CD8-positive, alpha-beta memory T cell (primary cell): ENCODE measurements around the gene CIPC. TPM values are rescaled to one million over a fixed set of nuclear protein-coding genes. Genes with fewer than 3 reads are reported as not detected.
A peak's percentile ranks its signal among the peaks of the same experiment; 100 is the strongest.

Experiments used
- CTCF ChIA-PET: fragments of 350-600 bp; sonication (Branson Sonifier 250); formaldehyde crosslinking; loops from one replicate; lab custom pipeline; 2021; ENCODE audit warnings: antibody characterized with exemption; lab: Charles Lee
- POLR2A ChIA-PET: fragments of 350-600 bp; sonication (Branson Sonifier 250); formaldehyde crosslinking; loops from one replicate; lab custom pipeline; 2021; ENCODE audit warnings: antibody characterized with exemption; lab: Charles Lee
- DNase-seq, 5 donors: peaks; one replicate each; pipeline versions ENCODE4 v3.0.0 to v3.0.0-alpha.2; 2020 to 2022; ENCODE audit warnings: mixed read lengths in 1 of 5
- H3K27ac ChIP-seq: one replicate; pipeline ENCODE4 v1.7.0; 2013; ENCODE audit warnings: low read depth, mild to moderate bottlenecking, low read length, moderate library complexity
- H3K27me3 ChIP-seq: 2 replicates; pipeline ENCODE4 v1.7.0; 2013; ENCODE audit warnings: low read length, mild to moderate bottlenecking; ENCODE audit not compliant: insufficient read depth, poor library complexity, severe bottlenecking
- H3K36me3 ChIP-seq: 2 replicates; pipeline ENCODE4 v1.7.0; 2013; ENCODE audit warnings: mild to moderate bottlenecking, low read length, moderate library complexity; ENCODE audit not compliant: insufficient read depth
- H3K4me1 ChIP-seq: 2 replicates; pipeline ENCODE4 v1.7.0; 2013; ENCODE audit warnings: mild to moderate bottlenecking, low read length, moderate library complexity; ENCODE audit not compliant: insufficient read depth
- H3K4me3 ChIP-seq: 2 replicates; pipeline ENCODE4 v1.7.0; 2013; ENCODE audit warnings: mild to moderate bottlenecking, low read length
- H3K9me3 ChIP-seq: 2 replicates; pipeline ENCODE4 v1.7.0; 2013; ENCODE audit warnings: mild to moderate bottlenecking, low read length
- H3K27ac Mint-ChIP-seq, 8 donors: one replicate each; pipeline ENCODE4 v1.8.0; 2020 to 2021; ENCODE audit warnings: mixed read lengths in 8 of 8, mild to moderate bottlenecking in 6 of 8, inconsistent platforms in 3 of 8, moderate library complexity in 3 of 8
- H3K27me3 Mint-ChIP-seq, 2 donors: one replicate each; pipeline ENCODE4 v1.8.0; 2020 to 2021; ENCODE audit warnings: mixed read lengths in 2 of 2, mild to moderate bottlenecking in 1 of 2, moderate library complexity in 1 of 2
- H3K36me3 Mint-ChIP-seq, 3 donors: one replicate each; pipeline ENCODE4 v1.8.0; 2020 to 2021; ENCODE audit warnings: mixed read lengths in 3 of 3, inconsistent platforms in 1 of 3, mild to moderate bottlenecking in 1 of 3
- H3K4me1 Mint-ChIP-seq, 3 donors: one replicate each; pipeline ENCODE4 v1.8.0; 2020 to 2021; ENCODE audit warnings: mixed read lengths in 3 of 3, inconsistent platforms in 1 of 3, mild to moderate bottlenecking in 1 of 3
- H3K4me3 Mint-ChIP-seq, 7 donors: one replicate each; pipeline ENCODE4 v1.8.0; 2020 to 2021; ENCODE audit warnings: mixed read lengths in 7 of 7, mild to moderate bottlenecking in 6 of 7, moderate library complexity in 4 of 7, inconsistent platforms in 2 of 7
- H3K9me3 Mint-ChIP-seq, 5 donors: one replicate each; pipeline ENCODE4 v1.8.0; 2020 to 2022; ENCODE audit warnings: mixed read lengths in 5 of 5, mild to moderate bottlenecking in 3 of 5, moderate library complexity in 2 of 5, inconsistent platforms in 1 of 5
- polyA plus RNA-seq: library from polyadenylated mRNA; unstranded; fragments of 300-500 nt; fragmentation: Illumina TruSeq; gene quantifications from one replicate; pipeline ENCODE4 v1.2.3, GENCODE V29; 2021
- total RNA-seq, 2 experiments: library from RNA; stranded (reverse); gene quantifications; one replicate each; pipeline ENCODE4 v1.2.3, GENCODE V29; 2021

CIPC gene
- total and polyA plus RNA-seq, 3 experiments from 2014 or later = 6.2 to 12.7 (median 10.5) TPM

GRCh38 chr14:77065851-77066577 is 32.0 kb upstream of the CIPC start:
- CTCF ChIA-PET = interaction anchor here (1.4 to 15.4 kb wide), 3 partner anchors 13 to 193 kb away, joined by 3 to 280 read pairs (median 10); no protein-coding TSS in a partner anchor
- H3K4me3 Mint-ChIP-seq = no peak overlapping the region
- no peaks in the 10 kb centered on the region for H3K36me3 Mint-ChIP-seq
- no peaks in the 10 kb centered on the region for H3K4me1 Mint-ChIP-seq
- no peaks in the 10 kb centered on the region for H3K36me3 ChIP-seq
- peaks cover 16% of the 10 kb centered on the region for H3K27me3 ChIP-seq
- H3K9me3 ChIP-seq = no peaks in the 10 kb centered on the region
- H3K9me3 Mint-ChIP-seq = no peaks in the 10 kb centered on the region
- POLR2A ChIA-PET = interaction anchor here (1.0 kb wide), 1 partner anchor 136 kb away, joined by 3 read pairs; no protein-coding TSS in a partner anchor
- no peak overlapping the region for H3K27ac ChIP-seq
- no peak overlapping the region for H3K27ac Mint-ChIP-seq
- no peak overlapping the region for H3K4me3 ChIP-seq
- H3K27me3 Mint-ChIP-seq = peaks cover 11 to 29% of the 10 kb centered on the region in 2 donors
- DNase-seq = no peak
- H3K4me1 ChIP-seq = no peaks in the 10 kb centered on the region

GRCh38 chr14:77066578-77067172 is 31.4 kb upstream of the CIPC start:
- no peaks in the 10 kb centered on the region for H3K4me1 ChIP-seq
- Mint-ChIP-seq H3K27ac (no peak overlapping the region), H3K27me3 (peaks cover 11 to 29% of the 10 kb centered on the region in 2 donors), H3K4me3 (no peak overlapping the region), H3K9me3 (no peaks in the 10 kb centered on the region), H3K36me3 (no peaks in the 10 kb centered on the region), H3K4me1 (no peaks in the 10 kb centered on the region)
- peaks cover 16% of the 10 kb centered on the region for H3K27me3 ChIP-seq
- no peak for DNase-seq
- H3K27ac ChIP-seq = no peak overlapping the region
- no peak overlapping the region for H3K4me3 ChIP-seq
- ChIA-PET POLR2A (no interaction called here), CTCF (interaction anchor here (1.1 to 15.4 kb wide), 7 partner anchors 13 to 194 kb away, joined by 3 to 280 read pairs (median 10); no protein-coding TSS in a partner anchor)
- no peaks in the 10 kb centered on the region for H3K9me3 ChIP-seq
- H3K36me3 ChIP-seq = no peaks in the 10 kb centered on the region

- H3K4me1 ChIP-seq = no peaks in the 10 kb centered on the region
- H3K9me3 Mint-ChIP-seq = no peaks in the 10 kb centered on the region
- ChIA-PET CTCF (interaction anchor here (0.8 to 15.4 kb wide), 19 partner anchors 9 to 202 kb away, joined by 3 to 280 read pairs (median 4); no protein-coding TSS in a partner anchor), POLR2A (no interaction called here)
- H3K27me3 Mint-ChIP-seq = peaks cover 11 to 29% of the 10 kb centered on the region in 2 donors
- no peaks in the 10 kb centered on the region for H3K9me3 ChIP-seq
- no peaks in the 10 kb centered on the region for H3K36me3 Mint-ChIP-seq
- DNase-seq = peak; percentile 25 to 64 (median 34)
- H3K4me3 ChIP-seq = no peak overlapping the region
- H3K4me1 Mint-ChIP-seq = no peaks in the 10 kb centered on the region
- no peaks in the 10 kb centered on the region for H3K36me3 ChIP-seq
- H3K27ac Mint-ChIP-seq = no peak overlapping the region
- H3K27me3 ChIP-seq = peaks cover 16% of the 10 kb centered on the region
- H3K4me3 Mint-ChIP-seq = no peak overlapping the region
- no peak overlapping the region for H3K27ac ChIP-seq
These were observed 30.2 kb upstream of the CIPC start for GRCh38 chr14:77067632-77068516.

- no peak overlapping the region for H3K4me3 ChIP-seq
- Mint-ChIP-seq H3K27me3 (peaks cover 13 to 26% of the 10 kb centered on the region in 2 donors), H3K4me1 (no peaks in the 10 kb centered on the region), H3K4me3 (no peak overlapping the region), H3K27ac (no peak overlapping the region), H3K9me3 (no peaks in the 10 kb centered on the region), H3K36me3 (no peaks in the 10 kb centered on the region)
- H3K27ac ChIP-seq = no peak overlapping the region
- no peaks in the 10 kb centered on the region for H3K9me3 ChIP-seq
- H3K27me3 ChIP-seq = peaks cover 16% of the 10 kb centered on the region
- ChIA-PET CTCF (interaction anchor here (0.6 to 15.4 kb wide), 20 partner anchors 8 to 202 kb away, joined by 3 to 280 read pairs (median 4); no protein-coding TSS in a partner anchor), POLR2A (no interaction called here)
- H3K36me3 ChIP-seq = no peaks in the 10 kb centered on the region
- DNase-seq = no peak
- H3K4me1 ChIP-seq = no peaks in the 10 kb centered on the region
These were observed 29.4 kb upstream of the CIPC start for GRCh38 chr14:77068517-77069200.

- Histone ChIP-seq H3K27ac (no peak overlapping the region), H3K4me1 (no peaks in the 10 kb centered on the region), H3K4me3 (no peak overlapping the region), H3K27me3 (peaks cover 16% of the 10 kb centered on the region), H3K9me3 (no peaks in the 10 kb centered on the region), H3K36me3 (no peaks in the 10 kb centered on the region)
- no peak overlapping the region for H3K4me3 Mint-ChIP-seq
- no peaks in the 10 kb centered on the region for H3K36me3 Mint-ChIP-seq
- ChIA-PET POLR2A (interaction anchor here (0.5 kb wide), 1 partner anchor 45 kb away, joined by 4 read pairs; no protein-coding TSS in a partner anchor), CTCF (interaction anchor here (1.1 to 15.4 kb wide), 21 partner anchors 9 to 360 kb away, joined by 3 to 280 read pairs (median 11); no protein-coding TSS in a partner anchor)
- H3K9me3 Mint-ChIP-seq = no peaks in the 10 kb centered on the region
- peaks cover 13 to 24% of the 10 kb centered on the region in 2 donors for H3K27me3 Mint-ChIP-seq
- H3K27ac Mint-ChIP-seq = no peak overlapping the region
- no peaks in the 10 kb centered on the region for H3K4me1 Mint-ChIP-seq
- no peak for DNase-seq
These were observed 28.5 kb upstream of the CIPC start for GRCh38 chr14:77069551-77069950.

- DNase-seq = no peak
- H3K27ac Mint-ChIP-seq = no peak overlapping the region
- H3K27ac ChIP-seq = no peak overlapping the region
- peaks cover 10 to 28% of the 10 kb centered on the region in 2 donors for H3K27me3 Mint-ChIP-seq
- H3K4me3 ChIP-seq = no peak overlapping the region
- H3K36me3 Mint-ChIP-seq = no peaks in the 10 kb centered on the region
- no peaks in the 10 kb centered on the region for H3K4me1 Mint-ChIP-seq
- CTCF ChIA-PET = interaction anchor here (1.1 to 15.4 kb wide), 11 partner anchors 10 to 362 kb away, joined by 3 to 280 read pairs (median 8); no protein-coding TSS in a partner anchor
- H3K4me3 Mint-ChIP-seq = no peak overlapping the region
- H3K4me1 ChIP-seq = no peaks in the 10 kb centered on the region
- no peaks in the 10 kb centered on the region for H3K9me3 ChIP-seq
- peaks cover 16% of the 10 kb centered on the region for H3K27me3 ChIP-seq
- no peaks in the 10 kb centered on the region for H3K36me3 ChIP-seq
- POLR2A ChIA-PET = no interaction called here
- H3K9me3 Mint-ChIP-seq = no peaks in the 10 kb centered on the region
These were observed 26.1 kb upstream of the CIPC start for GRCh38 chr14:77071938-77072388.

- H3K27me3 ChIP-seq = no peaks in the 10 kb centered on the region
- no peak overlapping the region for H3K4me3 ChIP-seq
- CTCF ChIA-PET = interaction anchor here (1.2 to 15.4 kb wide), 2 partner anchors 162 to 202 kb away, joined by 5 to 280 read pairs; no protein-coding TSS in a partner anchor
- no peak overlapping the region for H3K27ac ChIP-seq
- POLR2A ChIA-PET = no interaction called here
- Mint-ChIP-seq H3K9me3 (peaks cover 0 to 4% (median 3%) of the 10 kb centered on the region in 5 donors), H3K4me1 (no peaks in the 10 kb centered on the region), H3K27me3 (peaks cover 10 to 11% of the 10 kb centered on the region in 2 donors), H3K4me3 (no peak overlapping the region), H3K27ac (peak overlapping the region in 1 of 8 donors; percentile 47), H3K36me3 (peaks cover 0 to 5% (median 2%) of the 10 kb centered on the region in 3 donors)
- H3K9me3 ChIP-seq = no peaks in the 10 kb centered on the region
- no peaks in the 10 kb centered on the region for H3K36me3 ChIP-seq
- H3K4me1 ChIP-seq = no peaks in the 10 kb centered on the region
- DNase-seq = no peak
These were observed 23.1 kb upstream of the CIPC start for GRCh38 chr14:77074969-77075368.
